ENCODE measurements around the gene DIP2B.
"Not testable (repeated sequence)": the region's sequence is repeated elsewhere in the genome, so short reads cannot be mapped to it uniquely, and the experiment has no call there.

Gene DIP2B

DNA sequence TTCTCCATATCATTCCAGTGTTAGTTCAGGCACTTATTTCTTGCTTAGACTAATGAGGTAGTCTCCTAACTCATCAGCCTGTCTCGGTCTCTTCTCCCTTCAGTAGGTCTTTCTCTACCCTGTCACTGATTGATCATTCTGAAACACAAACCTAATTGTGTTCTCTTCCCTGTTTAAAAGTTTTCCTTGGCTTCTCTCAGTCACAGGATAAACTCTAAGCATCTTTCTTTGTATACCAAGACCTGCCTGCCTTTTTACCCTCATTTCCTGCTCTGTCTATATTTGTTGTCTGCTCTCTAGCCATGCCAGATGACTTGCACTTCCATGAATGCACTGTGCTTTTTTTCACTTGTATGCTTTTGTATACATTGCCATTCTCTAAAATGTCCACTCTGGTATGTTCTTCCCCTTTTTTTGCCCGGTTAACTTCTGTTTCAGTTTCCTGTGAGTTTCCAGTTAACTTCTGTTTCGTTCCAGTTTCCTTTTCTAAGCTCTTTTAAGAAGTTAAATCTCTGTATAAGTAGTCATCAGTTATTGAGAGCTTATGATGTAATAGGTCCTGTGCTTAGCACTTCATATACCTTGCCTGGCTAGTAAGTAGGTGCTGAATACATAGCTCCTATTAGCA, 12.8 kb downstream of the DIP2B start:
- in situ Hi-C loops (cut with MboI; ENCODE audit: low sequenced_read_pairs), result loop anchor here (10.0 to 25.0 kb wide), 2 partner anchors 117 to 795 kb away; partner anchors contain the start of gene BIN2

DNA sequence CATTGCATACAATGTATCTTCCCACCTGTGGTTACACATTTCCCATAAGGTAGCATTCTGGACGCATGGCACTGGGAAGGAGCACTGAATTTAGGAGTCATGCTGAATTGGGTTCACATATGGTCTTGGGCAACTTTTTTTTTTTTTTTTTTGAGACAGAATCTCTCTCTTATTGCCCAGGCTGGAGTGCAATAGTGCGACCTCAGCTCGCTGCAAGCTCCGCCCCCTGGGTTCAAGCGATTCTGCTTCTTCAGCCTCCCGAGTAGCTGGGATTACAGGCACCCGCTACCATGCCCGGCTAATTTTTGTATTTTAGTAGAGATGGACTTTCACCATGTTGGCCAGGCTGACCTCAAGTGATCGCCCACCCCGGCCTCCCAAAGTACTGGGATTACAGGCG, 13.3 kb downstream of the DIP2B start:
- in situ Hi-C loops (cut with MboI; ENCODE audit: low sequenced_read_pairs), result loop anchor here (10.0 to 25.0 kb wide), 2 partner anchors 117 to 794 kb away; partner anchors contain the start of gene BIN2

DNA sequence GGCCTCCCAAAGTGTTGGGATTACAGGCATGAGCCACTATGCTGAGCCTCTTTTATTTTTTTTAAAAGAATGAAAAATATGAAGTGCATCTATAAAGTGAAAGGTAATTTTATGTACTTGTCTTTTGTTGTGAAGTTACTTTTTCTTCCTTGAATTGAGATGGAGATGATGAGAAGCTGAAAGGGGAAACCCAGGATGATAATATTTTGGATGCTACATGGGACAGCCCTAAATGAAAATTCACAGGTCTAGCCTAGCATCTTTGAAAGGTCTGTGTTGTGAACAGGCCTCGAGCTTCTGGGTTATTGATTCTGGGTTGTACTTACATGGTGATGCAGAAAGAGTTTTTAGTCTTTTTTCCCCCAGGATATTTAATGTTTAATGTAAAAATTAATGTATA, 14.6 kb downstream of the DIP2B start:
- in situ Hi-C loops (cut with MboI; ENCODE audit: low sequenced_read_pairs), result loop anchor here (10.0 to 25.0 kb wide), 2 partner anchors 115 to 793 kb away; partner anchors contain the start of gene BIN2

DNA sequence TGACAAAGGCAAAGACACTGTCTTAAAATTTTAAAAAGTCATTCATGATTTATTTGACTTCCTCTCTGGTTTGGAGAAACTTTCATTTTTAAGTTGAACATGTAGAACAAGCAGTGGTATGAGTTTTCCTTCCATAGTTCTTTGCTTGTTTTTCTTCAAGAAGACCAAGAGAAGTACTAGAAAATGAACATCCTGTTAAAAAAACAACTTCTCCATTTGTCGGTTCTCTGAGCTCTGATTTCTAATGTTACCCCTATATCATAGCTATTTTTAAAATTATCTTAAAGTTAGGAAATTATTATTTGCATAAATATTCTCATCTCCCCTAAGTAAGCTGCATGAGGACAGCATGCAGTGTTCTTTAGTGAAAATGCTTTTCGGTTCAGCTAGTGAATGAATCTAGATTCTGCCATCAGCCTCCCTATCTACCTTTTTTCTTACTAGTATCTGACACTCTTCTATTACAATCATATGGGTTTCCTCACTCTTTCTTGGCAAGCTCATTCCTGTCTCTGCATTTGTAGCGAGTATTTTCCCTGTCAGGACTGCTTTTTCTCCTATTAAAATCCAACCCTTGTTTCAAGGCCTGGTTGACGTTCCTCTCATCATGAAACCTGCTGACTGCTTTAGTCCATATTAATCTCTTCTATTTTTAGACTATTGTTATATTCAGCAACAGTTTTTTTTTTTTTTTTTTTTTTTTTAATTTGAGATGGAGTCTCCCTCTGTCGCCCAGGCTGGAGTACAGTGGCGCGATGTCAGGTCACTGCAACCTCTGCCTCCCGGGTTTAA, 15.8 kb downstream of the DIP2B start:
- in situ Hi-C loops (cut with MboI; ENCODE audit: low sequenced_read_pairs), result loop anchor here (25.0 kb wide), 1 partner anchor 792 kb away; the partner anchor contains the start of gene BIN2

DNA sequence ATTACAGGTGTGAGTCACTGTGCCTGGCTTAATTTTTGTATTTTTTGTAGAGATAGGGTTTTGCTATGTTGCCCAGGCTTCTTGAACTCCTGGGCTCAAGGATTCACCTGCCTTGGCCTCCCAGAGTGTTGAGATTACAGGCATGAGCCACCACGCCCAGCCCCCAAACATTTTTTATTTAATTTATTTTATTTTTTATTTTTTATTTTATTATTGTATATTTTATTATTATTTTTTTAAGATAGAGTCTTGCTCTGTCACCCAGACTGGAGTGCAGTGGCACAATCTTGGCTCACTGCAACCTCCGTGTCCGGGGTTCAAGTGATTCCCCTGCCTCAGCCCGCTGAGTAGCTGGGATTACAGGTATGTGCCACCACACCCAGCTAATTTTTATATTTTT, 17.0 kb downstream of the DIP2B start:
- in situ Hi-C loops (cut with MboI; ENCODE audit: low sequenced_read_pairs), result loop anchor here (25.0 kb wide), 1 partner anchor 791 kb away; the partner anchor contains the start of gene BIN2

DNA sequence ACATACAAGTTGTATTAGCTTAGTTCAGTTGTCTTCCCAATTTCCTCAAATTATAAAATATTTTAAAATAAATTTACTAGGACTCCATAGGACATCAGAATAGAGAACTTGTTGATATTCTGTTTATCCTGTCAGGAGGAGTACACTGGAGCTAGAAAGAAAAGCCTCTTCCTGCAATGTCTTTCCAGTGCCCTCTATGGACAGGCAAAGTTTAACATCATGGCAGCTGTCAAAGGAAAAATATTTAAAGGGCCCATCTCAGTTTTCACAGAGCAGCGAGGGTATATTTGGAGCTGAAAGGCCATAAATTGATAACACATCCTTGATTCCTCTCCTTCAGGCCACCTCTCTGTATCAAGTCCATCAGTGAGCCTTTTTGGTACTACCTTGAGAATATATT, 19.0 kb downstream of the DIP2B start:
- in situ Hi-C loops (cut with MboI; ENCODE audit: low sequenced_read_pairs), result loop anchor here (25.0 kb wide), 1 partner anchor 789 kb away; the partner anchor contains the start of gene BIN2

DNA sequence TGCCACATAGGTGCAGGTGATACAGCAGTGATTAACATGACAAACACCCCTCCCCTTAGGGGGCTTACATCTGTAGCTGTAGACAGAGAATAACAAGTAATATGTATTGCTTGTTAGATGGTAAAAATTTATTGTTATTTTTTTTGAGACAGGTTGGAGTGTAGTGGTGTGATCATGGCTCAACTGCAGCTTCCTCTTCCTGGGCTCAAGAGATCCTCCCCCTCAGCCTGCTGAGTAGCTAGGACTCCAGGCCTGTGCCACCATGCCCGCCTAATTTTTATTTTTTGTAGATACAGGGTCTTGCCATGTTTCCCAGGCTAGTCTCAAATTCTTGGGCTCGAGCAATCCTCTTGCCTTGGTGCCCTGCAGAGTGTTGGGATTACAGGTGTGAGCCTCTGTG, 19.8 kb downstream of the DIP2B start:
- in situ Hi-C loops (cut with MboI; ENCODE audit: low sequenced_read_pairs), result loop anchor here (25.0 kb wide), 1 partner anchor 788 kb away; the partner anchor contains the start of gene BIN2

DNA sequence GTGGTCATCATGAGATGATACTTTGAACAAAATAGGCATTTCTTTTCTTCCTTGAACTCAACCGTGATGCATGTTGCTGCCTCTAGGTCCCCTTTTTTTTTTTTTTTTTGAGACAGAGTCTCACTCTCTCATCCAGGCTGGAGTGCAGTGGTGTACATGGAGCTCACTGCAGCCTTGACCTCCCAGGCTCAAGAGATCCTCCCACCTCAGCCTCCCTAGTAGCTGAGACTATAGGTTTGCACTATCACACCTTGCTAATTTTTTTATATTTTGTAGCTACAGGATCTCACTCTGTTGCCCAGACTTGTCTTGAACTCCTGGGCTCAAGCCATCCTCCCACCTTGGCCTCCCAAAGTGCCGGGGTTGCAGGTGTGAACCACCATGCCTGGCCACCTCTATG, 20.6 kb downstream of the DIP2B start:
- in situ Hi-C loops (cut with MboI; ENCODE audit: low sequenced_read_pairs), result no loop called here

DNA sequence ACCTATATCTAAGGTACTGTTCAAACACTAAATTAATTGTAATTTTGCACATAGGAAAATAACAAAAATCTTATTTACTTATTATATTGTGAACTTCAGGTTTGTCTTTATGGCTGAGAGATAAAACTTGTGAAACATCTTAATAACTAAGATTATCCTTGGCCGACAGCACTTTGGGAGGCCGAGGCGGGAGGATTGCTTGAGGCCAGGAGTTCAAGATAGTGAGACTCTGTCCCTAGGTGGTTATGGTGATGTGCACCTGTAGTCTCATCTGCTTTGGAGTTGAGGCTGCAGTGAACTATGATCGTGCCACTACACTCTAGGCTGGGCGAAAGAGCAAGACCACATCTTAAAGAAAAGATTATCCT, 22.6 kb downstream of the DIP2B start:
- in situ Hi-C loops (cut with MboI; ENCODE audit: low sequenced_read_pairs), result no loop called here

DNA sequence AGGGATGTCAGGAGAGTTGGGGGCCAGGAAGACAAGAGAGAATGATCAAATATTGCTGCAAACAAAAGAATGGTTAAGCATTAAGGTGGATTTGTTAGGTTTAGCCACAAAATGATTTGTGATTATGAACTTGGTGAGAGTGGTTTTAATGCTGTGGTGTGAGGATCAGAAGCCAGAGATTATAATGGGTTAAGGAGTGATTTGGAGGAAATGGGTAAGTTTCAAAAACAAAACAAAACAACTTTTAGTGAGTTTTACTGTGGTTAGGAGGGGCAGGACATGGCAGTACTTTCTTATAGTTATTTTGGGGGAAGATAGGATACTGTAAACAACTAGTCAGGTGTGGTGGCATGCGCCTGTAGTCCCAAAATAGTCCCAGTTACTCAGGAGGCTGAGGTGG, 24.0 kb downstream of the DIP2B start:
- in situ Hi-C loops (cut with MboI; ENCODE audit: low sequenced_read_pairs), result no loop called here

DNA sequence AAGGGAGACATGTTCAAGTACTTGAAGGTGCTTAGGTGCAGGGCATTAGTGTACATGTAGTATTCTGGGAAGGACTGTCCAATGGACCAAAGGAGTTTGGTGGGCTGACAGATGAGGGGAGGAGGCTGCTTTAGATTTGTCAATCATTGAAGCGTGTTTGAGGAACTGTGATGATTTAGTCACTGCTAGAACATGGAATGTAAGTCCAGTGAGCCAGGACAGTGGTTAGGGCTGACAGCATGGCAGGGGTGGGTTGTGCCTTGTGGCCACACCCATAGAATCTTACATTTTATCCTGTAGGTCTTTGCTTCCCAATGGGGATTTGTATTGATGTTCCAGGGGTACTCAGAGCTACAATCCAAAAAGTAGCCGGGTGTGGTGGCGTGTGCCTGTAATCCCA, 24.6 kb downstream of the DIP2B start:
- in situ Hi-C loops (cut with MboI; ENCODE audit: low sequenced_read_pairs), result no loop called here

DNA sequence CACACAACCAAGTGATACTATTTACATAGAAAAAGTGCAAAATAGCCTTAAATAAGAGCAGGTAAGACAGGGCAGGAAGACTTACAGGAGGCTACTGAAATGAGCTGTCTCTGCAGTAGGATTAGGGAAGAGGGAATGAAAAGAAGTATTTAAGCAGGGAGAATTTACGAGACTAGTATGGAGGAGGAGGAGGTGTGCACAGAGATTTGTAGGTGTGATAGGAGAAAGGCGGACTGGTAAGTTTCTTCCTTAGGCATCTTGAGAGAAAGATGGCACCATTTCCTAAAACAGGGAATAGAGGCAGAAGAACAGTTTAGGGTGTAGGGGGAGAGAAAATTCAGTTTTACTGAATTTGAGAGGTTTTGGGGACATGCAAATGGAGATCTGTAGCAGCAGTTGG, 25.7 kb downstream of the DIP2B start:
- in situ Hi-C loops (cut with MboI; ENCODE audit: low sequenced_read_pairs), result no loop called here

DNA sequence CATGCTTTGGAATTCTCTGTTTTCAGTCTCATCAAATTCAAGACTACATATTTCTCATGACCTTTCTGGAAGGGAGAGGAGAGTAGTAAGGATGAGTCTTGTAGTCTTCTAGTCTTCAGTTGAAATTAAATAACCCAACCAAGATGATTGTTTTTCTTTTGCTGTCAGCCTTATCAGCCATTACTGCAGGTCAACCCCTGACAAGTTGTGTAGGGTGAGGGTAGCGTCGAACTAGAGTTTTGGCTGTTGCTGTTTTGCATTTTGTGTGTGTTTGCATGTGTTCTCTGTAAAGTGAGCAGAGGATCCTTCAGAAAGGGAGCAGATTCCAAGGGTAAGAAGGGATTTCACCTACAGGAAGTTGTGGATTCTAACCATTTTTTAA, 28.4 kb downstream of the DIP2B start:
- in situ Hi-C loops (cut with MboI; ENCODE audit: low sequenced_read_pairs), result no loop called here

DNA sequence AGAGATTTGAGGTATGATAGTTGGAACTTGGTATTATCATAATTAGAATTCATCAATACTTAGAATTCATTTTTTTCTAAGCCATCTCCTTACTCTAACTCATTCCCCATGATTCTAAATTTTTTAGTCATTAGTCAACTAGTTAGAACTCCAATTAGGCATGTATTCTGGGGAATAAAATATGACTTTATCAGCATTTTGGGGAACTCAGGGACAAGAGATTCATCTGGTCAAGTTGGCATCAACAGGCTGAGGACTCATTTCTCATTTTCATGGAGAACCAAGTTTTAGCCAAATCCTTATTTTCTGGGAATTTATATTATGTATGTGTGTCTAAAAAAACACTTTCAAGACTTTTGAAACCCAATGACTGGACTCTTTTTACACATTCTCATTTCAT, 29.2 kb downstream of the DIP2B start:
- in situ Hi-C loops (cut with MboI; ENCODE audit: low sequenced_read_pairs), result no loop called here

DNA sequence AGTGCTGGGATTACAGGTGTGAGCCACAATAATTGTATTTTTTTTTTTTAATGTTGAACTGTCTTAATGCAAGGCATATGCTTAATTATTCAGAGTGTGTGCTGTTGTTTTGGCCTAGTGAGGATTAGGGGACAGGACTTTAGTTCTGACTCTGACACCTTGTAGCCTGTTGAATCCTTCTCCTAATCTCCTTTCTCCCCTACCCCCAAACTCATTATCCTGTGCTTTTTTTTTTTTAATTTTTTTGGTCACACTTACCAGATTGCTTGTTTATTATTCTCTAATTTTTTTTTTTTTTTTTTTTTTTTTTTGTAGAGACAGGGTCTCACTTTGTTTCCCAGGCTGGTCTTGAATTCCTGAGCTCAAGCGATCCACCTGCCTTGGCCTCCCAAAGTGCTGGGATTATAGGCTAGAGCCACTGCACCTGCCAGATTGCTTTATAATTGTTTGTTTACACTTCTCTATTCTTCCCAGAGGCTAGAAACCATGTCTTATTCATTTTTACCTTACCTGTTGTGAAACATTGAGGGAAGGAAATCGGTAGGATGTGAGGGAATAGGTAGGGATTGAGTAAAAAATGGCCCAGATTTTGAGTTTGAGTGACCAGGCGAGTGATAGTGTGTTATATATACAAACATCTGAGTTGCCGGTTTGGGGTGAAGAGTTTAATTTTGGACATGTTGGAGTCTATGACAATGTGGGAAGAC, 32.2 kb downstream of the DIP2B start:
- in situ Hi-C loops (cut with MboI; ENCODE audit: low sequenced_read_pairs), result no loop called here

DNA sequence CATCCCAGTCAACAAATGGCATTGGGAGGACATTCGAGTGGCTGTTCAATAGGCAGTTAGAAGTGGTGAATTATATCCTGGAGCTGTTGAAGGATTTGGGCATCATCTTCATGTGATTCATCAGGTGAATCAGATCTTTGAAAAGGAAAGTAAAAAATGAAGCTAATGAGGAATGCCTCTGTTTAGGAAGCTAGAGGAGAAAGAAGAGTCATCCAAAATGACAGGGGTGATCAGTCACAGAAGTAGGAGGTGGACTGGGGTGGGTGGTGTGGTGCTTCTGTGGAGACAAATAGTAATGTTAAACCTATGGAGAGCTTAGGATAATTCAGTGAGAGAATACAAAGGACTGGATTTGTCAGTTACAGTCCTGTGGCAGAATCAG, 32.7 kb downstream of the DIP2B start:
- in situ Hi-C loops (cut with MboI; ENCODE audit: low sequenced_read_pairs), result no loop called here

DNA sequence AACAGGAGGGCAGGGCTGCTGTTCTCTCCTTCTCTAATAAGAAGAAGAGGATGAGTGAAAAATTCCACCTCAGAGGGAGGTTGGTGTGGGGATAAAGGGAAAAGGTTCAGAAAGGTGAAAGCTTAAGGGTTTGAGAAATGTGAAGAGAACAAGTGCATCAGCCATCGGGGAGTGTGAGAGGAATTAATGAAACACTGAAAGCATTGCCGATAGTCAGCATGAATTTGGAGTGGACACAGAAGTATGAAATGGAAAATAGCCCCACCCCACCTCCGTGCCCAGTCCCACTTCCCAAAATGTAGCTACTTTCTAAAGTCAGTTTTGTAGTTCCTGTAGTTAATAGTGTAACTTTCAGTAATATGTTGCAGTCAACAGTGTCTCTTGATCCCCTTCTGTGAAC, 33.4 kb downstream of the DIP2B start:
- in situ Hi-C loops (cut with MboI; ENCODE audit: low sequenced_read_pairs), result no loop called here

DNA sequence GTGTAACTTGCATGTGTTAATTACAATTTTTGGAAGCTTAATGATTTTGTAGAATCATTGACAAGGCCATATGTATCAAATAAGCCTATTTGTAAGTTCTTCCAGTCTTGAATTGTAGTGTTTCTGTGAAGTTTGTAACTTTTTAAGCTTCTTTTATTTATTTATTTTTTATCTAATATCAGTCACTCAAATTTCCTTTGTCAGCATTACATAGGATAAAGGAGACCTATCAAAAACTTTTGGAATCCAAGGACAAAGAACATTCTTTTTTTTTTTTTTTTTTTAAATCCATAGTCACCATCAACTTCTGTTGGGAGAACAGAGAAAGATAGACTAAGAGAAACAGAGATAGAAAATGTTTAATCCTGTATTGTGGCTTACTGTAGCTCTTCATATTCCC, 36.4 kb downstream of the DIP2B start:
- in situ Hi-C loops (cut with MboI; ENCODE audit: low sequenced_read_pairs), result no loop called here

DNA sequence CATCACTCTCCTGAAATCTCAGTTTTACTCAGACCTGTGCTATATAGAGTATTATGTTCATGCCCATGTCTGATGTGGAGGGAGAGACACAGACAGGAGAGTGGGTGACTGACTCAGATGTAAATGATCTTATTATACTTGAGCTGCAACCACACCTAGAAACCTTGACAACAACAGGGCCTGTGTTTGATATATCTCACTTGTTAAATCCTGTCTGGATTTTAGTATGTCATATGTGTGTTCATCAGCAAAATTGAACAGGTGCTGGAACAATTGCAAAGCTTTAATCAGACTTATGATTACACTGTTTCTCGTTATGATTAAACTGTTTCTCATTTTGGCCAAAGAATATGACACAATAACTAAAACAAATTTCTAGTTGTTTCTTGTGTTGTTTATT, 37.7 kb downstream of the DIP2B start:
- in situ Hi-C loops (cut with MboI; ENCODE audit: low sequenced_read_pairs), result no loop called here

DNA sequence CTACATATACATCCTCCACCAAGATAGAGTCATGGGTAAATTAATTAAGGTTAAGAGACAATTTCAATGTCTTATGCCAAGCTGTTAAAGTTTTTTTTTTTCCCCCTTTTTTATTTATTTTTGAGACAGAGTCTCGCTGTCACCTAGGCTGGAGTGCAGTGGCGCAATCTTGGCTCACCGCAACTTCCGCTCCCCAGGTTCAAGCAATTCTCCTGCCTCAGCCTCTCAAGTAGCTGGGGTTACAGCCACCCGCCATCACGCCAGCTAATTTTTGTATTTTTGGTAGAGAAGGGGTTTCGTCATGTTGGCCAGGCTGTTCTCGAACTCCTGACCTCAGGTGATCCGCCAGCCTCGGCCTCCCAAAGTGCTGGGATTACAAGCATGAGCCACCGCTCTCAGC, 38.4 kb downstream of the DIP2B start:
- in situ Hi-C loops (cut with MboI; ENCODE audit: low sequenced_read_pairs), result not testable (repeated sequence)

DNA sequence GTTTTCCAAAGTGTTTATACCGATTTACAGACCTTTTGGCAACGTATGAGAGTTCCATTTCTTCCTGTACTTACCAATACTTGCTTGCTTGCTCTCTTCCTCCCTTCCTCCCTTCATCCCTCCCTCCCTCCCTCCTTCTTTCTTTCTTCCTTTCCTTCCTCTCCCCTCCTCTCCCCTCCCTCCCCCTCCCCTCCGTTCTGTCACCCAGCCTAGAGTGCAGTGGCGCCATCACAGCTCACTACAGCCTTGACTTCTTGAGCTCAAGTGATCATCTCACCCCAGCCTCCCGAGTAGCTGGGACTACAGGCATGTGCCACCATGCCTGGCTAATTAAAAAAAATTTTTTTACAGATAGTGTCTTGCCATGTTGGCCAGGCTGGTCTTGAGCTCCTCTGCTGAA, 40.4 kb downstream of the DIP2B start:
- in situ Hi-C loops (cut with MboI; ENCODE audit: low sequenced_read_pairs), result no loop called here

DNA sequence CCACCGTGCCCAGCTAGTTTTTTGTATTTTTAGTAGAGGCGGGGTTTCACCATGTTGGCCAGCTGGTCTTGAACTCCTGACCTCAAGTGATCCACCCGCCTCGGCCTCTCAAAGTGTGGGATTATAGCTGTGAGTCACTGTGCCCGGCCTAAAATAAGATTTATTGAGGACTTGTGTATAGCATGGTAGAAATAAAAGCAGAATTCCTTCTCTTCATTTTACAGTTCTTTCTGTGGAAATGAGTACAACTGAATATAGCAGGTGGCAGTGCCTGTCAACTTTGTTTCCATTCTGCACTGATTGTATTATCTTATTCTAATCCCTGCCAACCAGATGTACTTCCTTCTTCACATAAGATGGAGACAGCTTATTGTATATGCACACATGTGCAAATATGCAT, 41.0 kb downstream of the DIP2B start:
- in situ Hi-C loops (cut with MboI; ENCODE audit: low sequenced_read_pairs), result no loop called here
